Measurements from ENCODE around the gene EXOC1L. TPM values are rescaled to one million over a fixed set of nuclear protein-coding genes. Genes with fewer than 3 reads are reported as not detected.
A peak's percentile ranks its signal among the peaks of the same experiment; 100 is the strongest.

Gene EXOC1L
- total RNA-seq, 4 donors from 2014 or later, result not detected

DNA sequence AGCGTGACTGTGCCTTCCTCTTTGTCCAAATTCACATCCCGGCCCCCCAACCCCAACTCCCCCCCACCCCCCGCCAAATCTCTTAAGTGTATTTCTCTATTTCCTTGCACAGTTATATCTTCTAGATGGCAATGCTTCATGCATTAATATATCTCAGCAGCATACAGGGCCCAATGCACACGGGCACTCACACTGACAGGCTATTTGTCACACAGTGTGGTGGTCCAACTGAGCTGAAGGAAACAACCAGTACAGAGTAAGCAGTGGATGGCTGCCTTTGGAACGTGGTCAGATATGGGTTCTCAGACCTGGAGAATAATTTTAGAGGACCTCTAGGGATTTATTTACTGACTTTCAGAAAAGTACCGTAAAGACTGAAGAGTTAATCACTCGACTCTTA is 34.5 kb downstream of the EXOC1L start:
- TF ChIP-seq, protein P1, sequence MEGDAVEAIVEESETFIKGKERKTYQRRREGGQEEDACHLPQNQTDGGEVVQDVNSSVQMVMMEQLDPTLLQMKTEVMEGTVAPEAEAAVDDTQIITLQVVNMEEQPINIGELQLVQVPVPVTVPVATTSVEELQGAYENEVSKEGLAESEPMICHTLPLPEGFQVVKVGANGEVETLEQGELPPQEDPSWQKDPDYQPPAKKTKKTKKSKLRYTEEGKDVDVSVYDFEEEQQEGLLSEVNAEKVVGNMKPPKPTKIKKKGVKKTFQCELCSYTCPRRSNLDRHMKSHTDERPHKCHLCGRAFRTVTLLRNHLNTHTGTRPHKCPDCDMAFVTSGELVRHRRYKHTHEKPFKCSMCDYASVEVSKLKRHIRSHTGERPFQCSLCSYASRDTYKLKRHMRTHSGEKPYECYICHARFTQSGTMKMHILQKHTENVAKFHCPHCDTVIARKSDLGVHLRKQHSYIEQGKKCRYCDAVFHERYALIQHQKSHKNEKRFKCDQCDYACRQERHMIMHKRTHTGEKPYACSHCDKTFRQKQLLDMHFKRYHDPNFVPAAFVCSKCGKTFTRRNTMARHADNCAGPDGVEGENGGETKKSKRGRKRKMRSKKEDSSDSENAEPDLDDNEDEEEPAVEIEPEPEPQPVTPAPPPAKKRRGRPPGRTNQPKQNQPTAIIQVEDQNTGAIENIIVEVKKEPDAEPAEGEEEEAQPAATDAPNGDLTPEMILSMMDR (IDR thresholded peaks at IDR 0.05), result no peak
- TF ChIP-seq POLR2AphosphoS5 (IDR thresholded peaks at IDR 0.05) (no peak), POLR2A (IDR thresholded peaks at IDR 0.05) (no peak), EP300 (IDR thresholded peaks at IDR 0.05) (no peak)
- WGBS, result 22% methylated on average over 7 of the region's 7 CpGs
- DNase-seq (ENCODE audit: low spot score in 2 of 2), result no peak
- H3K27ac ChIP-seq, result peak overlapping the region; percentile 93
- no peaks in the 10 kb centered on the region for H3K36me3 ChIP-seq
- peak overlapping the region; percentile 94 for H3K4me3 ChIP-seq
- peaks cover 32% of the 10 kb centered on the region for H3K4me1 ChIP-seq
- no peaks in the 10 kb centered on the region for H3K27me3 ChIP-seq
- H3K9me3 ChIP-seq, result no peaks in the 10 kb centered on the region

DNA sequence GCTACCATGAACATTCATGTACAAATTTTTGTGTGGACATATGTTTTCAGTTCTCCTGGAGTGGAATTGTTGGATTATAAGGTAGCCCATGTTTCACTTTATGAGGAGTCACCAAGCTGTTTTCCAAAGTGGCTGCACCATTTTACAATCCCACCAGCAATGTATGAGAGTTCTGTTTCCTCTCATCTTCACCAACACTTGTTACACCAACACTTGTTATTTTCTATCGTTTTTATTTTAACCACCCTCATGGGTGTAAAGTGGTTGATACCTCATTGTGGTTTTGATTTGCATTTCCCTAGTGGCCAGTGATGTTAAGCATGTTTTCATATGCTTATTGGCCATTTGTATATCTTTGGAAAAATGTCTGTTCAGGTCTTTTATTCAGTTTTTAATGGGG is 38.0 kb downstream of the EXOC1L start:
- no peak overlapping the region for H3K4me3 ChIP-seq
- WGBS, result 95% methylated on average over 1 of the region's 1 CpG

DNA sequence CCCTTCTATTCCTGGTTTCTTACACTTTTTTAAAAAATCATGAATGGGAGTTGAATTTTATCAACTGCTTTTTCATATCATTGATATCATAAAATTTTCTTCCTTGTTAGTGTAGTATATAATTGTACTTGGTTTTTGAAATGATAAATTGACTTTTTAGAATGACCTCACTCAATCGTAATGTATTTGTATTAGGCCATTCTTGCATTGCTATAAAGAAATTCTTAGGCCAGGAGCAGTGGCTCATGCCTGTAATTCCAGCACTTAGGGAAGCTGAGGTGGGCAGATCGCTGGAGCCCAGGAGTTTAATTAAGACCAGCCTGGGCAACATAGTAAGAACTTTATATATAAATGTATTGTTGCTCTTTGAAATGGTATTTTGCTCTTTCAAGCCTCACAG is 40.1 kb downstream of the EXOC1L start:
- Histone ChIP-seq H3K36me3 (peaks cover 30% of the 10 kb centered on the region), H3K9me3 (no peaks in the 10 kb centered on the region), H3K4me3 (no peak overlapping the region), H3K27me3 (no peaks in the 10 kb centered on the region), H3K27ac (no peak overlapping the region), H3K4me1 (peaks cover 10% of the 10 kb centered on the region)
- no peak for TF ChIP-seq POLR2AphosphoS5 (IDR thresholded peaks at IDR 0.05)
- TF ChIP-seq, protein P1 (IDR thresholded peaks at IDR 0.05), result no peak
- TF ChIP-seq EP300 (IDR thresholded peaks at IDR 0.05), result no peak
- no peak for TF ChIP-seq POLR2A (IDR thresholded peaks at IDR 0.05)
- no peak for DNase-seq (ENCODE audit: low spot score in 2 of 2)
- 98% methylated on average over 2 of the region's 2 CpGs for WGBS

More for the DNA sequence above, 38.0 kb downstream of the EXOC1L start:
- peaks cover 17% of the 10 kb centered on the region for H3K36me3 ChIP-seq
- peaks cover 23% of the 10 kb centered on the region for H3K4me1 ChIP-seq
- H3K27me3 ChIP-seq, result no peaks in the 10 kb centered on the region
- no peak for DNase-seq (ENCODE audit: low spot score in 2 of 2)
- no peak overlapping the region for H3K27ac ChIP-seq
- no peaks in the 10 kb centered on the region for H3K9me3 ChIP-seq
- TF ChIP-seq, protein P1 (IDR thresholded peaks at IDR 0.05), result no peak
- TF ChIP-seq POLR2AphosphoS5 (IDR thresholded peaks at IDR 0.05) (no peak), POLR2A (IDR thresholded peaks at IDR 0.05) (no peak), EP300 (IDR thresholded peaks at IDR 0.05) (no peak)

DNA sequence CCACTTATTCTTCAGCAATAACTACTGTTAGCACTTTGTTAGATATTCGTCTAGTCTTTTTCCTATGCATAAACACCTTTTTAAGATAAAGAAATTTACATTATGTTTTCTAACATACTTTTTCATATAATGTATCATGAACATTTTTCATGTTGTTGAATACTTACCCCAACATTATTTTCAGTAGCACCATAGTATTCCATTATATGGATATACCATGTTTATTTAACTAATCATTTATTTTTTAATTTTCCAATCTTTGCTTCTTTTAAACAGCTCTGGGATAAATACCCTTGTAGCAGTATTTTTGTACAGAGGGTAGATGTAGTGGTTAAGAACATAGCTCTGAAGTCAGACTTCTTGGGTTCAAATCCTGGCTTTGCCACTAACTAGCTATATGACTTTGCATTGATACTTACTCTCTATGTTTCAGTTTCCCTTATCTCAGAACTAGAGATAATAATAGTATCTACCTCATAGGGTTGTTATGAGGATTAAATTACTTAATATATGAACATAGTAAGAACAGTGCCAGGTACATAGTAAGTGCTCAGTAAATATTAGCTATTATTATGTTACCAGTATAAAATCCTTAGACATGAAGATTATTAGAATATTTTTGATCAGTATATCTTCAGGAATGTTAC is 45.1 kb downstream of the EXOC1L start:
- Histone ChIP-seq H3K36me3 (peaks cover 45% of the 10 kb centered on the region), H3K27ac (peak overlapping the region; percentile 81), H3K4me1 (peaks cover 23% of the 10 kb centered on the region), H3K9me3 (no peaks in the 10 kb centered on the region), H3K4me3 (no peak overlapping the region), H3K27me3 (no peaks in the 10 kb centered on the region)
- WGBS, result 98% methylated on average over 1 of the region's 1 CpG
- DNase-seq (ENCODE audit: low spot score in 2 of 2), result no peak
- no peak for TF ChIP-seq EP300 (IDR thresholded peaks at IDR 0.05)
- TF ChIP-seq POLR2AphosphoS5 (IDR thresholded peaks at IDR 0.05), result no peak
- no peak for TF ChIP-seq POLR2A (IDR thresholded peaks at IDR 0.05)
- TF ChIP-seq, protein P1 (IDR thresholded peaks at IDR 0.05), result no peak

DNA sequence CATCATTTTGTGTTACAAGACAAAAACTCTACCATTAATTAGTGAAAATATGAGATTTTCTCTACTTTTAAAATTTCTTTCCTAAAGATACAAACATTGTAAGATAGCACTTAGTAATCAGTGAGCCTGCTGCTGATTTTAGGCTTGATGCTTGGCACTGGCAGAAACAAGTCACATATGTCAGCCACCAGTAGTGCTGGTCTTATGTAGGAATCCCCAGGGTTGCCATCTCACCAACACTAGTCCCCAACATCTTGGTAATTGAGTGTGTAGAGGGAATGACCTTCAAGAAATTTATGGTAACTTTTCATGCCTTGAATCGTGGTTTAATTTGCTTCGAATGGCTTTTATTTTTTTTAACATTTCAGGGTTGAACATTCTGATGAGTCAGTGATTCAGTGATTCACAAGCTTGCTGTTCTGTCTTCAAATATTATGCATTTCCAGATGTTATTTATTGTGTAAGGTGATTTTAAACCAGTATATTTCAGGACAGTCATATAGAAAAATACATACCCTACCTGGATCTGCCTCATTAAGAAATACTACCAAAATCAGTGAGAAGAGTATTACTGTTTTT is 45.7 kb downstream of the EXOC1L start:
- peak overlapping the region; percentile 81 for H3K27ac ChIP-seq
- peaks cover 23% of the 10 kb centered on the region for H3K4me1 ChIP-seq
- WGBS, result 33% methylated on average over 2 of the region's 2 CpGs
- no peaks in the 10 kb centered on the region for H3K9me3 ChIP-seq
- no peaks in the 10 kb centered on the region for H3K27me3 ChIP-seq
- H3K4me3 ChIP-seq, result no peak overlapping the region
- H3K36me3 ChIP-seq, result peaks cover 48% of the 10 kb centered on the region
- DNase-seq (ENCODE audit: low spot score in 2 of 2), result no peak
- no peak for TF ChIP-seq POLR2AphosphoS5 (IDR thresholded peaks at IDR 0.05)
- no peak for TF ChIP-seq POLR2A (IDR thresholded peaks at IDR 0.05)
- TF ChIP-seq, protein P1 (IDR thresholded peaks at IDR 0.05), result no peak
- no peak for TF ChIP-seq EP300 (IDR thresholded peaks at IDR 0.05)
